Measurements from ENCODE around the gene FBXO10.
"Not testable (repeated sequence)": the region's sequence is repeated elsewhere in the genome, so short reads cannot be mapped to it uniquely, and the experiment has no call there.

The FBXO10 gene

DNA sequence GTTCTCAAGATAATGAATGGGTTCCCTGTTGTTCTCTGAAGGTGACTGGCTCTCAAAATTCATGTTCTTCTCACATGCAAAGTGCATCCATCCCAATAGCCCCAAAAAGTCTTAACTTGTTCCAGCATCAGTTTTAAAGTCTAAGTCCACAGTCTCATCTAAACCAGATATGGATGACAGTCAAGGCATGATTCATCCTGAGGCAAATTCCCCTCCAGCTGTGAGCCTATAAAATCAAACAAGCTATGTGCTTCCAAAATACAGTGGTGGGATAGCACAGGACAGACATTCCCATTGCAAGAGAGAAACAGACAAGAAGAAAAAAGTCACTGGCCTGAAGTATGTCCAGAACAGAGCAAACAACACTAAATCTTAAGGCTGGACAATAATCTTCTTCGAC, 25.4 kb downstream of the FBXO10 start:
- no peak for DNase-seq (ENCODE audit: low spot score)

DNA sequence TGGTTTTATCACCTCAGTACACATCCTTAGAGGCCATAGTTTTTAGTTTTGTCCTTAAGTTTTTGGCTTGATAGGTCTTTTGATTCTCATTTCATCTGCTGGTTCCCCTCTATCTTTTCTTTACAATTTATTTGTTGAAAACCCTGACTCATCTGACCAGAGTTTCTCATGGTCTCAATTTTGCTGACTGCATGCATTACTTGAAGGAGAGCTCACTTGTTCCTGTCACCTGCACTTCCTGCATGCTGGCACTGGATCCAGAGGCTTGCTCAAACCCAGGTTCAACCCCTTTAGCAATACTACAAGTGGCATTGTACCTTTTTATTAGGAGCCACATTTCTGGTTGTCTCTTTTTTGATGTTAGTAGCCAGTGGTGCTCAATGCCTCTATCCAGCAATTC, 26.7 kb downstream of the FBXO10 start:
- no peak for DNase-seq (ENCODE audit: low spot score)

DNA sequence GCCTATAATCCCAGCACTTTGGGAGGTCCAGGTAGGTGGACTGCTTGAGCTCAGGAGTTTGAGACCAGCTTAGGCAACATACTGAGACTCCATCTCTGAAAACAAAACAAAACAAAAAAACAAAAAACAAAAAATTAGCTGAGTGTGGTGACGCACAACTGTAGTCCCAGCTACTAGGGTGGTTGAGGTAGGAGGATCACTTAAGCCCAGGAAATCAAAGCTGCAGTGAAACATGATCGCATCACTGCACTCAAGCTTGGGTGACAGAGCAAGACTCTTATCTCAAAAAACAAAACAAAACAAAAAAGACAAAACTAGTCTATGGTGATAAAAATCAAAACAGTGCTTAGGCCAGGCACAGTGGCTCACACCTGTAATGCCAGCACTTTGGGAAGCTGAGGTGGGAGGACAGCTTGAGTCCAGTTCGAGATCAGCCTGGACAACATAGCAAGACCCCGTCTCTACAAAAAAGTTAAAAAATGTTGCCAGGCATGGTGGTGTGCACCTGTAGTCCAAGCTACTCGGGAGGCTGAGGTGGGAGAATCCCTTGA, 28.8 kb downstream of the FBXO10 start:
- no peak for DNase-seq (ENCODE audit: low spot score)

DNA sequence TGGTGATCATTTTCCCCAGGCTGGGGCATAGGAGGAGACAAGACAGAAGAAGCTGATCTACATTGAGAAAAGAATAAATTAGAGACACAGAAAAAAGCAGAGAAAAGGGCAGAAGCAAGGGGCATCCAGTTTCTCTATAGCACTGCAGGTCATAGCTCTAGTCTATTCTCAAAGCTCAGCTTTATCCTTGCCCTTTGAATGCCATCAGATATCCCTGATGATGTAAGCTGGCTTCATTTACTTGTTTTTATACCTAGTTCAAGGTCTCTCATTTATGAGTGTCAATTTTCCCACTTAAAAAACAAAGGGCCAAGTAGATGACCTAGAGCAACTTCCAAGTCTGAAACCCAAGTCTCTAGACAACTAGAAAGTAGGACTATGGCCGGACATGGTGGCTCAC, 32.7 kb downstream of the FBXO10 start:
- DNase-seq (ENCODE audit: low spot score): no peak

DNA sequence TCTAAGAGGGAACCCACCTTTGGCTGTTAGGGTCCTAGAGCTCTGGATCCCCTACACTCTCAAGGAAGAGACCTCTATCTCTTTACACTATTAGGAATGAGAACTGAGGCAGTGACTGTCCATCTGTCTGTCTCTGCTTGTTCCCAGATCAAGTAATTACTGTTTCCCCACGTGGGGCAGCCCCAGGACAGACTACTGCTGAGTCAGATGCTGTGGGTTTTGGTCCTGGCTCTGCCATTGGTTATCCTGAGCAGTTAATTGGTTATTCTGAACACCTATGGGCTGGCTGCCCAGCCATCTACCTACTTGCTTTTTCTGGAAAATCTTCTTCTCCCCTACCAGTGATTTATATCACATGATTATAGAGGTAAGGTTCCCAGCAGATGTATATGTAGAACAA, 33.3 kb downstream of the FBXO10 start:
- no peak for DNase-seq (ENCODE audit: low spot score)

GRCh38 chr9:37542488-37542887, 33.7 kb downstream of the FBXO10 start:
- DNase-seq (ENCODE audit: low spot score): no peak

DNA sequence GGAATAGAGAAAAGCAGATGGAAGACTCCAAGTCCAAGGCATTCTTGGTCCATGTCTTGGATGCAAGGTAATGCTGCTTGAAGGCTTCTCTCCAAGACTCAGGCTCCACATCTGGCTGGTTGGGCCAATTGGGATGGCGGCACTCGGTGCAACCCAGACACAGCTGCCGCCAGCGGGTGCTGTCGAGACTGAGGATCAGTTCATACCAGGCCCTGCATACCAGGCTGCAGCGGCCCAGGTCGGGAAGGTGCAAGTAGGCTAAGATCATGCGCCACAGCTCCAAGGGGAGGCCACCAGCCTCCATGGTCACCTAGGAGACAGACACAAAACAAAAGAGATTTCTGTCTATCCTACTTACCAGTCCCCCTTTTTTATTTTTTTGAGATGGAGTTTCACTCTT, 34.7 kb downstream of the FBXO10 start:
- no peak for DNase-seq (ENCODE audit: low spot score)

GRCh38 chr9:37540634-37541033, 35.5 kb downstream of the FBXO10 start:
- DNase-seq (ENCODE audit: low spot score): no peak

DNA sequence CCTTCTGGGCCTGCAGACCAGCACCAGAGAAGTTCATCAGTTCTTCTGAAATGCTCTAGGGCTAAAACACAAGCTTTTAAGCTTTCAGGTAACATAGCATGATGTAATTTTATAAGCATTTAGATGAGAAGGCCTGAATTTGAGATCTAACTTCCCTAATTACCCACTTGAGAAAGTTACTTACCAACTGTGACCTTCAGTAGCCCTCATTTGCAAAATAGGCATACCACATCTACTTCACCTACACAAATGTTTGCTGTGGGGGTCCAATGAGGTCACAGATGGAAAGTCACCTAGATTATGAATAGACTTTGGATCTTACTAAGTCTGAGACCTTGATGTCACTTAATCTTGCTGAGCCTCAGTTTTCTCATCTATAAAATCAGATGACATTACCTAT, 36.5 kb downstream of the FBXO10 start:
- no peak for DNase-seq (ENCODE audit: low spot score)

GRCh38 chr9:37538099-37538498, 38.1 kb downstream of the FBXO10 start:
- DNase-seq (ENCODE audit: low spot score): no peak

DNA sequence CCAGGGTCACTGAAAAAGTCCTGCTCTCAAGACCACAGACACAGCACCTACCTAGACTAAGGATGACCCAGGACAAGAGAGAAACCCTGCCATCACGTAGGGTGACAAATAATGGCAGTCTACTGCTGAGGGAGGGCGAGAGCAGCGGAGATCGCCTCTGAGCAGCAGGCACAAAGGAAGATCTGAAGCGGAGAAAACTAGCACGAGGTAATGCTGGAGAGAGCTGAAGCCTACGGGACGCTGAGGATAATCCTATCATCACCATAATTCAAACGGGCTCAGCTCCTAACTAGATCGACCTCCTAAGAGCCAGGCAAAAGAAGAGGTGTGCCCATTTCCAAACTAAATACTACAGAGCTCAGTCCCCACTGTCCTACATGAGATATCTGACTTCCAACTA, 41.3 kb downstream of the FBXO10 start:
- no peak for DNase-seq (ENCODE audit: low spot score)

GRCh38 chr9:37534412-37534811, 41.8 kb downstream of the FBXO10 start:
- DNase-seq (ENCODE audit: low spot score): no peak

GRCh38 chr9:37531699-37532098, 44.5 kb downstream of the FBXO10 start:
- no peak for DNase-seq (ENCODE audit: low spot score)

DNA sequence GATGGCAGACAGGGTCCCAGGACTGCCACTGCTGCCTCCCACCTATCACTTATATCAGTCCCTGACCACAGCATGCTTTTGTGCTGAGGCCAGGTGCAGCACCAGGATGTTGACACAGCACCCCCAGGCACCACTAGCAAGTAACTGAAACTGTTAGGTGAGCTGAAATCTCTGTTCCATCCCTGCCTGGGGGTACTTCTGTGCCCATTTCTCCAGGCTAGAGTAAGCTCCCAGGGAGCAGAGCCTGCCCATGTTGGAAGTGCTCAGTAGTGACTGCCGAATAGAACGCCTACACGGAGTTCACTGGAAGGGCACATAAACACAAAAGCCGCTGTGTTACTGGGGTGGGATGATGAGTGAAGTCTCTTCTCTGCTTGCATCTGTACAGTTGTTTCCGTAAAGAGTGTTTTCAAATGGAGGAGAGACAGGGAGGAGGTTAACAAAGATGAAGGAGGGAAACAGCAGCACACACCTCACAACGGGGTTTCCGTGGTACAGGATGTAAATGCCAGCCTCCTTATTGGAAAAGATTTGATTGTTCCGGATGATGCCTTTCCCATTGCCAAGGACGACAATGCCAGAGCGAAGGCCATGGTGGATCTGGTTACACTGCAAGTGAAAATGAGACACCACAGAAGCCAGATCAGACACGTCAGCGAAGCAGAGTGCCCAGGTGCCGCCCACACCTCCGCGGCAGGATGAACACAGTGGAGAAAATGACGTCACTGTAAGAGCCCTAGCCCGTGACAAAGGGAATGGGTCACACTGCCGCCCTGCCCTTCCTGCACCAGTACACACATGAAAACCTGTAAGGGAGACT, 47.3 kb downstream of the FBXO10 start:
- no peak for DNase-seq (ENCODE audit: low spot score)

- no peak for DNase-seq (ENCODE audit: low spot score)
Observed at GRCh38 chr9:37523916-37524315, 52.3 kb downstream of the FBXO10 start.

DNA sequence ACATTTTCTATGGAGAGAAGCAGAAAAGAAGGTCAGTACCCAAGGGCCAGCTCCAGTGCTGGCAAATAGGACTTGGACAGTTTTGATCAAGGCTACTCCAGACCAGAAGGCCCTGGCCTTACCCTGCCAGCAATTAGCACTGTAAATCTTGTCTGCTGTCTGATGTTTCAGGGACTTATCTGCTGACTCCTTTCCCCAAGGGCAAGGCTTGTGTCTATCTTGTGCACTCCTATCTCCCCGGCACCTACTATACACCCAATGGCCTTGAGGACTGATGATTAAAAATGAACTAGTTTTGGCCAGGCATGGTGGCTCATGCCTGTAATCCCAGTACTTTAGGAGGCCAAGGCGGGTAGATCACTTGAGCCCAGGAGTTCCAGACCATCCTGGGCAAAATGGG, 53.2 kb downstream of the FBXO10 start:
- DNase-seq (ENCODE audit: low spot score): no peak

- no peak for DNase-seq (ENCODE audit: low spot score)
Observed at GRCh38 chr9:37521111-37521510, 55.1 kb downstream of the FBXO10 start.

- no peak for DNase-seq (ENCODE audit: low spot score)
Observed at GRCh38 chr9:37520641-37521040, 55.5 kb downstream of the FBXO10 start.

DNA sequence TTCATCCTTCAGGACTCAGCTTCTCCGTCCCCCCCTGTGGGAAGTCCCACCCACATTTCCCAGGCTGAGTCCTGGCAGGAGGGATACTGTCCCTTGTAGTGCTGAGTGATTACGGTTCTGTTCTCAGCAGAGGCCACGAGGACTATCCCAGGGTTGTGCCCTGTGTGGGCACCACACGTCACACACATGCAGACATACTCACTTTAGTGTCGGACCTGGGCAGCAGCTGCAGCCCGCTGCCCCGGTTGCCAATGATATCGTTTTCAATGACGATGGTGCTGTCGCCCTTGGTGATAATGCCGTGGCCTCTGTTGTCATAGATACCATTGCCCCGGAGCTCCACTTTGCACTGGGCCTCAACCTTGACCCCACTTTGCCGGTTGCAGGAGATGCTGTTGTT, 58.3 kb downstream of the FBXO10 start:
- no peak for DNase-seq (ENCODE audit: low spot score)

DNA sequence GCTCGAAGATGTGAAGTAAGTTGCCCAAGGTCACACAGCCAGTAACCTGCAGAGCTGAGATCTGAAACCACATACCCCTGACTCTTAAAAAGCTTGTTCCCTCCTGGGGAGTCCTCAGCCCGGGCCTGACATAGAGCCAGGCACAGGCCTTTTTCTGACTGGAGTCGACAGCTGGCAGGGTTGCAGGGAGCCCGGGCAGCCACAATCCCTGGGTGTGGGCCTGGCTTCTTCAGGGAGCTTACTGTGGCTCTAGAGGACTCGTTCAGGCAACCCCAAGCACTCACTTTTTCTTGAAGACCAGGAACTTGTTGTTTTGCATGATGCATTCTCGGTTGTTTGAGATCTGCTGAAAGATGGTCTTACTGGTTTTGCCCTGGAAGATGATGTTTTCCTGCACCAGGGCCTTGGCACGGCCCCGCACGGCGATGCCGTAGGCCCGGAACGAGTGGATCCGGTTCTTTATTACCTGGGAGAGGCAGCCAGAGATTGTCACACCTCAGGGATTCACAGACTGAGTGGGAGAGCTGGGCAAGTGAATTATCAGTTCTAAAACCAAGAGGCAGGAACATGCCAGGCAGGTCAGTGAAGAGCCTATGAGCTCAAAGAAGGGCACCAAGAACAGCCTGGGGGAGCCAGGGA, 60.4 kb downstream of the FBXO10 start:
- DNase-seq (ENCODE audit: low spot score): no peak

GRCh38 chr9:37514999-37515398, 61.2 kb downstream of the FBXO10 start:
- DNase-seq (ENCODE audit: low spot score): no peak

- DNase-seq (ENCODE audit: low spot score): not testable (repeated sequence)
Observed at GRCh38 chr9:37514415-37514814, 61.8 kb downstream of the FBXO10 start.

DNA sequence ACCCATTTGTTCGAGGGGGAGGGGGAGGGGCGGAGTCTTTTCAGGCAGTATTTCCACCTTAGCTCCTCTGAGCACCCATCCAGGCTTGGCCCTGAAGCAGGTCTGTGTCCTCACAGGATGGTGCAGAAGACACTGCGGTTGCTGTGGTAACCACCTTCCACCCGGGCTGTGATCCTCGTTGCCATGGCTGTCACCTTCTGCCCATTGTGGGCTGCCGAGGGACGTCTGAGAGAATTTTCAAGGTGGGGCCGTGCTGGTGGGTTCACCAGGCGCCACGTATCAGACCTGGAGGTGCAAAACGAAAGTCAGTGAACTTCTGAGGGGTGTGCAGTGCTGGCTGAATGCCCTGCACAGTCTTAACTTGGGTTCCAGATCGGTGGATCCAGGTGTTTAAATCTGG, 63.7 kb downstream of the FBXO10 start:
- no peak for DNase-seq (ENCODE audit: low spot score)
